GM21825 (cell line): ENCODE measurements around the gene VWA8.

Source experiments
- ATAC-seq: cut with Tn5 transposase; IDR thresholded peaks from one replicate; pipeline ENCODE4 v1.9.1; 2021; ENCODE audit warnings: mild to moderate bottlenecking, moderate library complexity; ENCODE audit not compliant: unreplicated experiment

The VWA8 gene

GRCh38 chr13:41696163-41697003, 264.5 kb downstream of the VWA8 start:
- no peak for ATAC-seq

DNA sequence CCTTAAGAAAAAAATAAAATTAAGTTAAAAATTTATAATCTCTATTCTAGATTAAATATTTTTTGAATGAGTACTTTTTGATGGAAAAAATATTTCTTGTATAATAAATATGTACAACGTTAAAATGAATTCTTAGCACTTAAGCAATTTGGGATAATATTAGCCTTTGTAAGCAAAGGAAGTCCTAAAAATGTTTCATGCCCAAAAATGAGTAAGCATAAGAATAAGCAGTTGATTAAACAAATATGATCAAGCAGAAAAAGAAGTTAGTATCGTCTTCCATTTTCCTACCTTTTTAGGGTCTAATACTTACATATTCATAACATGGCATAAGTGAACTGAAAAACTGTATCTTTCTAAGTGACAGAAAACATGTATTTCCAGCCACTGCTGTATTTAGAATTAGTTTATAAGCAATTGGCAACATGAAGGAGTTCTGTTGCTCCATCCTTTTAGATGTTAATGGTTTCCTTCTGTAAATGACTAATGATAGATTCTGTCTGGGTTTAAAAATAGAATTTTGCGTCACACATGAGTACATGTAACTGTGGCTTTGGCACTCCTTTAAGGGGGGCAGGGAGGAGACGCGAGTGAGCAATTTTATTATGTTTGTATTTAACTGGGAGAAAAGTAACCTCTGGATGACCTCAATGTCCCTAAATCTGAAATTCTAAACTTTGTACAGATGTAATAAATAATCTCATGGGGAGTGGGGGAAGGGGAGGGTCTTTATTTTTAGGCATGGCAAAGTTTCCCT, 266.2 kb downstream of the VWA8 start:
- peak; percentile 59 for ATAC-seq

- ATAC-seq = no peak
Measured at GRCh38 chr13:41693434-41693833, 267.5 kb downstream of the VWA8 start.

GRCh38 chr13:41691274-41691673, 269.6 kb downstream of the VWA8 start:
- no peak for ATAC-seq

DNA sequence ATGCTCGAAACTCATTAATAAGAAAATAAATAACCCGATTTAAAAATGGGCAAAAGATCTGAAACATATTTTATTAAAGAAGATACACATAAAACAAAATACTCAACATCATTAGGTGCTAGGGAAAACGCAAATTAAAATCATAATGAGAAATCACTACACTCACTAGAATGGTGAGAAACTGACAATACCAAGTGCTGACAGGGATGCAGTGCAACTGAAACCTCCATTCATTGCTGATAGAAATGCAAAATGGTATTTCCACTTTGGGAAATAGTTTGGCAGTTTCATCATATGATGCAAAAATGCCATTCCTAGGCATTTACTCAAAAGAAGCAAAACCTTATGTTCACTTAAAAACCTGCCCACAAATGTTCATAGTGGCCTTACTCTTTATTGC, 278.1 kb downstream of the VWA8 start:
- no peak for ATAC-seq

GRCh38 chr13:41682001-41682400, 278.9 kb downstream of the VWA8 start:
- no peak for ATAC-seq

- ATAC-seq = no peak
Measured at GRCh38 chr13:41681587-41681986, 279.3 kb downstream of the VWA8 start.

DNA sequence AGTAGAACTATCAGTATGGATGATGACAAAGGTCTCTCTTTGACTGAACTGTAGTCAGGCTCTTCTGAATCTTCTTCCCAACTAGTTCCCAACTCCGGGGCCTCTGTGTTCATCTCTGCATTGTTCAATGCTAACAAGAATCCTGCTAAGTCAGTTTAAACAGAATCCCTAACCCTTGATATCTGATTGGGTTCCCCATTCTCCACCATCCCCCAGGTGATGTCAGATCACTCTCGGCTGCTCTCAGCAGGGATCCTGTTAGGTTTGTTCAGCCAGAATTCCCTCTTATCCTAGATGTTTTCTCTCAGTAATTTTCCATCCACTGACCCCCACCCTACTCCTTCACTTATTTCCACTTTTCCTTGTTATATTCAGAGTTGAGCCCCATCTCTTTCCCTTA, 280.0 kb downstream of the VWA8 start:
- no peak for ATAC-seq

- no peak for ATAC-seq
Measured at GRCh38 chr13:41678848-41679247, 282.1 kb downstream of the VWA8 start.

GRCh38 chr13:41678249-41678648, 282.7 kb downstream of the VWA8 start:
- ATAC-seq = no peak

GRCh38 chr13:41675306-41675705, 285.6 kb downstream of the VWA8 start:
- ATAC-seq = no peak

DNA sequence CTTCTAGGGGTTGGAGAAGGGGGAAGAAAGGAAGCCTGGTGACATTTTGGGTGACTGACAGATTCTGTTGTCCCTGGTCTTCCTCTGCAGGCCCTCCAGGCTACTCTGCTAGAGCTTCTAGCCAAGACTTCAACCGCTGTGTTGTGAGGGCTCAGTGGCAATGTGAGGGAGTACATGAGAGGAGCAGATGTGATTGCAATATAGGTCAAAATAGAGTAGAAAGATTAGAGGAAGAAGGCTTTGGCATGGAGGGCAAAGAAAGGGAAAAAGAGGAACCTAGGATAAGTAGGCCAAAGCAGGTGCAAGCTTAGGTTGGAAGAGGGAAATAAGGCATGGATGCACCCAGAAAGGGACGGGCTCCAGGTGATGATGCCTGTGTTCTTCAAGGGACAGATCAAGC, 286.7 kb downstream of the VWA8 start:
- no peak for ATAC-seq

DNA sequence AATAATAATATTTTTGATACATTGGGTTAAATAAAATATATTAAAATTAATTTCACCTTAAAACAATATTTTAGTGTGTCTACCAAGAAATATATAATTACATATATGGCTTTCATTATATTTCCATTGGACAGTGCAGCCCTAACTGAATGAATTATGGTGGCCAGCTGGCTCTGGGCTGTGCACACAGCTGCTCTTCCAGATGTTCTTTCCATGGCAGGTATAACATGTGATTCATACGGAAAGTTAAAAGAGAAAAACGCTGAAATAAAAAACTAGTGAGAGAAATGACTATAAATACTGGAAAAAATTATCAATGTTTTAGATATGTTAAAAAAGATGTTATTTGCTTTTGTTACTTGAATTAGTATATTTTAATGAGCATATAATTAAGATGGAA, 287.3 kb downstream of the VWA8 start:
- no peak for ATAC-seq

DNA sequence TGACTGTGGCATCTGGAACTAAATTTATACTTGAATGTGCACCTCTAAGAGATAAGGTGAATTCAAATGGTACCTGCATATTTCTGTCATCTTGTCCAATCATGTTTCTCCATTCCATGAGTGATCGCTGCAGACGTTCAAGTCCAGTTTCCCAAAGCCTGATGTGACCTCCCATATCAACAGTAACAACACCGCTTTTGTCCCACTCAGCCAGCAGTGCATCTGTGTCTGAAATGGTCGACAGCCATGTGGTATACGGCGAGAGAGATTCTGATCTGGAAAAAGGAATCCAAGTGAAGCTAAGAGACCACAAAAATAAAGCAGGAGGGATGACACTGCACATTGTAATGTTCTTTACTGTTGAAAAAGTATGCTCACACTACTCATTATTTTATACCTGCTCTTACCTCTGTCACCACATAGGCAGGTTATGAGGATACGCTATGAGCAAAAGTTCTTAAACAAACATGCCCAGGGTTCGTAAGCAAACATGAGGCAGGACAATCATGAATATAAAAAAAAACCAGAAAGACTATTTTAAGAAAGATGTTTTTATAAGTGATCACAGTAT, 290.0 kb downstream of the VWA8 start:
- ATAC-seq = no peak

DNA sequence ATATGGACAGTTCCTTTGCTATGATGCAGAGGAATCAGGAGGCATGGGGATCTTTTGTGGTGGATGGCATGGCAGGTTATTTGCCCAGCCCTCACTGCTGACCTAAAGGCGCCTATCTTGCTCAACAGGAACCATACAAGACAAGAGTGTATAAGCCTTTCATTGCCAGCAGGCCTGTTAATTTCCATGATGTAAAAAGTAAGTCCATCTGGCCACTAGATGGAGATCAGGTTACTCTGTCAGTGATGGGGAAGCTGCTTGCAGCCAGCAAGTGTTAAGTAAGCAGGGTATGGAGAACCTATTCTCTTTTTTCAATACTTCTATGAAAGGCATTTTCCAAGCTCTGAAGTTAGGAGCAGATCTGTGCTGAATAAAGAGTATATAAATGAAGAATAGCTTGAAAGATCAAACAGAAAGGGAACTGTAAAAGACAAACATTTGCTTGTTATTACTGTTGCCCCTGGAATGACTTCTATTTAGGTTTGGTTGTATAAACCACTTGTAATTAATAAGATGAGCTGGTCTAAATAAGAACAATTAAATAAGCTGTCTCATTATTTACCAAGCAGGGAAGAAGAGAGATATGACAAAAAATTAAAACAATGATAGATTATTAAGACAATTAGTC, 292.7 kb downstream of the VWA8 start:
- ATAC-seq = peak; percentile 87

GRCh38 chr13:41666644-41667043, 294.3 kb downstream of the VWA8 start:
- ATAC-seq = no peak

DNA sequence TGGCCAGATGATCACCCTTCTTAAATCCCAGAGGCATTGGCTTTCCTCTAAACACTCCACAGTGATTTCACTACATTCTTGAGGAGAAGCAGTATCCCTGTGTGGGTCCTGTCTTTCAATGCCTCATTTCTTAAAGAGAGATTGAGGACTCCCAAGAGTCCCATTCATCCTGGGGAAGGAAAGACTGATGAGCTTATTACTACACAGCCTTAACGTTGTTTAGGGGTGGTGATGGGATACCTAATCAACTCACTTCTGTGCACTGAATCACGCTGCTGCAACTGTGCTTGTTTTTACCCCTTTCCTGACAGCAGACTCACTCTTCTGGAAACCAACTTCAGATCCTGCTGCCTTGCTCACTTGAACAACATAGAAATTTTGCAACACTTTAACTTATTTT, 300.5 kb downstream of the VWA8 start:
- ATAC-seq = no peak

- no peak for ATAC-seq
Measured at GRCh38 chr13:41658057-41658661, 302.8 kb downstream of the VWA8 start.

DNA sequence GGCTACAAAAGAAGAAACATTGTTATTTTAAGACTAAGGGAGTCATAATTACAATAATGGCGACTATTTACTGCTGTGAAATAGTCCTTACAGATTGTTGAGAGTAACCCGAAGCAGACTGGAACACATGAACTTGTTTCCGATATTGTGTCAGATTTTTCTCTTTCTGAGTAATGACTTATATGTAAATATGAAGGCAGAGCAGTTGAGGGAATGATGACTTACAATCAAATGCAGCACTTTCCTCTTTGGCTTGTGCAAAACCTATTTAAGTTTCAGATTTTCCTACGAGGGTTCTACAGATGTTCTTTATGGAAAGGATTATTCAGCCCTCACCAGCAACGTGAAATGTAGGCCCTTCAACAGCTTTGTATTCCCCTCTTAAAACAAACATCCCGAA, 304.9 kb downstream of the VWA8 start:
- ATAC-seq = no peak

GRCh38 chr13:41654796-41655195, 306.1 kb downstream of the VWA8 start:
- no peak for ATAC-seq

- ATAC-seq = no peak
Measured at GRCh38 chr13:41652735-41653361, 308.1 kb downstream of the VWA8 start.
